GM18505 (cell line): ENCODE measurements around the gene SELENON.

Experiments used
- ATAC-seq: cut with Tn5 transposase; IDR thresholded peaks from one replicate; pipeline ENCODE4 v1.9.1; 2021; ENCODE audit not compliant: unreplicated experiment
- POLR2A ChIP-seq: IDR thresholded peaks from 4 replicates; pipeline ENCODE4 v1.6.1; 2011; ENCODE audit warnings: borderline replicate concordance; ENCODE audit not compliant: insufficient read depth, insufficient read length; ENCODE audit errors: extremely low read depth

Gene SELENON

DNA sequence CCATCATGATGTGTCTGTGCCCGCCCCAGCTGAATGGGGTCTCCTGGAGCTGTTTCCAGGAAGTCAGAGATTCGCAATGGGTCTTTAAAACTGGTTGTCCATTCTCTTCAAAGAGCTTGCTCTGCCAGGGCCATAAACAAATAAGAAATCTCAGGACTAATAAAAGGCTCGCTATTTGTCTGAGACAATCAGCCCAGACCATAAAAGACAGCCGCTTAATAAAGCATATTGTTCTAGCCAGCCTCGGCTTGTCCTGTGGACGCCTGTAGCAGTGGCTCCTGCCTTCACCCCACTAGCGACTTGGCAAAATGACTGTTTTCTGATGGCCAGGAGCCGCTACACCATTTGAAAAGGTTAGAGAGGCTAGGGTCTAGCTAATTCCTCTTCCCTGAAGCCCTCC is 20.6 kb upstream of the SELENON start:
- no peak for ATAC-seq
- no peak for TF ChIP-seq POLR2A

DNA sequence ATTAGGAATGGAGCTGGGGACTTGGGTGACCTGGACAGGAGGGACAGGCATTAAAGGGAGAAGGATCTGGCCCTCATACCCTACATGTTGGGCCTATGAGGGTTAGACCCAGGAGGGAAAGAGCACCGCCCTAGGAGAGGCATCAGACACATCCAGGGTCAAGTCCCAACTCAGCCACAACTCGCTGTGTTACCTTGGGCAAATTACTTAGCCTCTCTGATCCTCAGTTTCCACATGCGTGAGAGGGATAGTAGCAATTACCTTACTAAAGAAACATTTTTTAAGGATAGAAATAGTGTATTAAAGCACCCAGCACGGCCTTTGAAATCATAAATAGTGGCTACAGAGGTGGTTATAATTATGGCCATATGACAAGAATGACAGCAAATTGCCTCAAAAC is 20.1 kb upstream of the SELENON start:
- no peak for ATAC-seq
- no peak for TF ChIP-seq POLR2A

DNA sequence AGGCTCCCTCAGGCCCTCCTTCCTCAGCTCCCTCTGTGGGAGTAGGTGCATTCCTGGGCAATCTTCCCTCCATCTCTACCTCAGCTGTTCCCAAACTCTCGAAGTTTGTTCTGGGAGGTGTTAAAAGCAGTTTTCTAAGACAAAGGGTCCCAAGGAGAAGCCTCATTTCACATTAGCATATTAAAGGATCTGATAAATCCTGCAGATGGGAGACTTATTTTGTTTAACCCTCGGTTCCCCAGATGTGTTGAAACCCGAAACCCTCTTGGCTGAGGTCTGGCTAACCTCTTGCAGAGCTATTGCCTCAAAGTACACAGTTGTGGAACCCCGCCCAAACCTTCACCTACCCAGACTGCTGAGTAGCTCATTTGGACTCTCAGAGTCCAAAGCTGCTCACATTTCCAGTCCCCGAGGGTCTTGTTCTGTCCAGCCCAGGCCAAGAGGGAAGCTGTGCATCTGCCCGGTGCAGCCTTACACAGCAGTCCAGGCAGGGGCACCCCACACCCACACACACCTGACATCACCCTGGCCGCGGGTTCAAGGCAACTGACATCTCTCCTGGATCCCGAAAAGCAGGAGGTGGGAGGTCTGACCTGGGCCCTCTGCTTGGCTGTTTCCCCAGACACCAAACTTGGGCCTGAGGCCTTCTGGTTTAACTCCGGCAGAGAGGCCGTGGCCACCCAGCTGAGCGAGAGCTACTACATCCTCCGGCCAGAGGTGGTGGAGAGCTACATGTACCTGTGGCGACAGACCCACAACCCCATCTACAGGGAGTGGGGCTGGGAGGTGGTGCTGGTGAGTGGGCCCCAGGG is 19.5 kb upstream of the SELENON start:
- no peak for ATAC-seq
- TF ChIP-seq POLR2A = no peak

GRCh38 chr1:25781130-25781433 is 18.9 kb upstream of the SELENON start:
- ATAC-seq = no peak
- TF ChIP-seq POLR2A = no peak

DNA sequence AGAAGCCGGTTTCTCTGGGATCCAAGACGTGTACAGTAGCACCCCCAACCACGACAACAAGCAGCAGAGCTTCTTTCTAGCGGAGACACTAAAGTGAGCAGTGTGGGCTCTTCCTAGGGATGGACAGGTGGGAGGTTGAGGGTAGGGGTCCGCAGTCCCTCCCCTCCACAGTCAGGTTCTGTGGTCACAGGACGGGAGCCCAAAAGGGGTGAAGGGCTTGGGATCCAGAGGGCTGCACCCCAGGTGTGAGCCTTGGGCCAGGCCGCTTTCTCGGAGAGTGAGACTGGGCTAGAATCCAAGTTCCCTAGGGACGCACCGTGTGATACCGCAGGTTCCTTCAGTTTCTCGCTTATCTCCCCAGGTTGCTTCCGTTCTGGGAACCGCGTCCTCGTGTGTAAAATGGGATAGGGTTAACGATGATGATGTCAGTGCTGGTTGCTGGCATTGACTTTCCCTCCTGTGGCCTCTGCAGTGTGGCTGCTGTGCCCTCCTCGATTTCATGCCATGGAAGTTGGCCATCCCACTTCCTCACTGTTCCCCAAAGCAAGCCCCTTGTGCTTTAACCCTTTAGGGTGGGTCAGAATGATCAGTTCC is 17.3 kb upstream of the SELENON start:
- no peak for ATAC-seq

GRCh38 chr1:25784575-25785051 is 15.4 kb upstream of the SELENON start:
- TF ChIP-seq POLR2A = no peak

More for the DNA sequence above, 17.3 kb upstream of the SELENON start:
- no peak for TF ChIP-seq POLR2A

DNA sequence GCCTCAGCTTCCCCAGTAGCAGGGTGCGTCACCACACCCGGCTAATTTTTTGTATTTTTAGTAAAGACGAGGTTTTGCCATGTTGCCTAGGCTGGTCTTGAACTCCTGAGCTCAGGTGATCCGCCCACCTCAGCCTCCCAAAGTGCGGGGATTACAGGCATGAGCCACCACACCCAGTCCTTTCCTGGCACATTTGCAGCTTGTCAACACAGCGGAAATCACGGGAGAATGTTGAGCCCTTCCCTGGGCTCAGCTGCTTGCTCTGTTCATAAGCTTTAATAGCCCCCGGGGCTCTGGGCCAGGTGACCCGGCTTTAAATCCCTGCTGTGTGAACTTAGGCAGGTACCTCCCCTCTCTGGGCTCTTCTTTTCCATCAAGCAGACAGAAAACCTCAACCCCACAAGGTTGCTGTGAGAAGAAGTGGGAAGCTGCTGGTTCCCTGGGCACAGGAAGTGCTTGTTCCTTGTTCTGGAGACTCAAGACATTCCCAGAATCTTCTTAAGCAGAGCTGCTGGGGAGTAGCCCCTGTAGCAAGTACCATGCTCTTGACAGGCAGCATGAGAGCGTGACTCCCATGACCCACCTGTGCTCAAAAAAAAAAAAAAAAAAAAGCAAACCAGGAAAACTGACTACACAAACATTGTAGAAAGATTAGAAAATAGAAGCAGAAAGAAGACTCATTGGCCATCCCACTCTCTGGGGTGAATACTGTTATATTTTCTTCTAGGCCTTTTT is 14.5 kb upstream of the SELENON start:
- TF ChIP-seq POLR2A = no peak
- ATAC-seq = no peak

More at GRCh38 chr1:25784575-25785051, 15.4 kb upstream of the SELENON start:
- ATAC-seq = no peak

DNA sequence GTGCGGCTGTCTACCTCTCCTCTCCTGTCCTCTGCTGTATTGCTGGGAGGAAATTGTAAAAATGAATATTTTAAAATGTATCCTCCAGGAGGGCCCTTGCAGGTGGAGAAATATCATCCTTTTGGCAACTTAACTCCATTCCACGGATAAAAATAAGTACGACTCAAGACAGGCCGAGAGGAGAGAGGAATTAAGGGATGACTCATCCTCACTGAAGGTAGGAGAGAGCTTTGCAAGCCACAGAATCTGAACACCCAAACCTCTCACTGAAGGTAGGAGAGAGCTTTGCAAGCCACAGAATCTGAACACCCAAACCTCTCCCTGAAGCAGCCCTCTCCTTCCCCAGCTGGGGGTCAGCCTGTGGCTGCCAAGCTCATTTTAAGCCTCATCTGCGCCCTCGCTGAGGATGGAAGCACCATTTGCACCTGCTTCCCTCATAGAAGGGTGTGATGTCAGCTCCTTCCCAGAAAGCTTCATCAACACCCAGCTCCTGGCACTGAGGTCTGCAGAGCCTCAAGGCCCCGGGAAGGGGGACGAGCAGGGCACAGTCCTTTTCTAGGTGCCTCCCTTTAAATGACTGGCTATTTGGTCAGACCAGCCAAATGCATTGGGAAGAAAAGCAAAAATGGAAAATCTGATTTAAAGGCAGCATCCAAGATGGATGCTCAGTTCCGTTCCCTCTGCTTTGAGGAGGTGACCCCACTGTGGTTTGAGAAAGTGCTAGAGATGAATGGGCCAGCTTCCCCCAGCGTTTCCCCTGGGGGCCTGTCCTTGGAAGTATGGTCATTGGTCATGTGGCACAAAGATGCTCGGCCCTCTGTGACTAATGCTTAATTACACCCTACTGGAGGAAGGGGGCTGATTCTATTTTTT is 12.9 kb upstream of the SELENON start:
- ATAC-seq = no peak

DNA sequence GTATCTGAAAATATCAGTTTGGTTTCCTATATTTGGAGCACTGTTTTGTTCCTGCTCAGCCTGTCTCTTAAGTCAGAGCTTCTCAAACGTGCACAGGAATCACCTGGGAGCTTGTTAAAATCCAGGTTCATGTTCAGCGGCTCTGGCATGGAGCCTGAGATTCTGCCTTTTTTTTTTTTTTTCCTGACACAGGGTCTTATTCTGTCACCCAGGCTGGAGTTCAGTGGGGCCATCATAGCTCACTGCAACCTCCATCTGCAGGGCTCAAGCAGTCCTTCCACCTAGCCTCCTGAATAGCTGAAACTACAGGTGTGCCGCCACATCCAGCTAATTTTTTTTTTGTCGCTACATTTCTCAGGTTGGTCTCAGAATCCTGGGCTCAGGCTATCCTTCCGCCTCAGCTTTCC is 12.2 kb upstream of the SELENON start:
- no peak for TF ChIP-seq POLR2A
- ATAC-seq = no peak

More for the DNA sequence above, 12.9 kb upstream of the SELENON start:
- TF ChIP-seq POLR2A = no peak

DNA sequence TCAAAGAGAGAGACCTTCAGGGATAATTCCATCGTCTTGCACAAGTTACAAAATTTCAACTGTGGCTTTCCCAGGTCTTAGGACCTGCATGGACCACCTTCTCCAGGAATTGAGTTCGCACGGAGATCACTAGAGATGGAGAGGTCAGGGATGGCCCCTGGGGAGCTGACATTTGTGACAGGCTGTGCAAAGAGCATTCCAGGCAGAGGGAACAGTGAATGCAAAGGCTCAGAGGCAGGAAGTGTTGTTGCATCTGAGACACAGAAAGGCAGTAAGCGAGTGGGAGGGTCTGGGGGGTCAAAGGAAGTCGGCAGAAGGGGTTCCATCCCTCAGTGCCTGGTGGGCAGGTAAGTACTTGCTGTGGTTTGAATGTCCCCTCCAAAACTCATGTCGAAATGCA is 9.5 kb upstream of the SELENON start:
- TF ChIP-seq POLR2A = no peak
- no peak for ATAC-seq

DNA sequence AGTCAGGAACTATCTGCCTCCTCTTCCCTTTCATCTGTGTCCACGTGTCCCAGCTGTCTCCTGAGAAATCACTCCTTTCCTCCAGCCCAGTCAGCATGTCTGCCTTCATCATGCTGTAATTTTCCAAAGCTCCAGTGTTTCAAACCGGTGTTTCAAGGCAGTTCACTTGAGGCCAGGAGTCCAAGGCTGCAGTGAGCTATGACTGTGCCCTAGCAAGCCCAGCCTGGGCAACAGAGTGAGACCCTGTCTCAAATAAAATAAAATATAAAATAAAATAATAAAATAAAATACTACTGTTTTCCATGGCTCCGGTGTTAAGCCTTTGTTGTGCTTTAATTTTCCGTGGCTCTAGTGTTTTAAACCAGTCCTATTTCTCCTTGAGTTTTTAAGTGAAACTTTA is 7.9 kb upstream of the SELENON start:
- ATAC-seq = no peak
- TF ChIP-seq POLR2A = no peak

DNA sequence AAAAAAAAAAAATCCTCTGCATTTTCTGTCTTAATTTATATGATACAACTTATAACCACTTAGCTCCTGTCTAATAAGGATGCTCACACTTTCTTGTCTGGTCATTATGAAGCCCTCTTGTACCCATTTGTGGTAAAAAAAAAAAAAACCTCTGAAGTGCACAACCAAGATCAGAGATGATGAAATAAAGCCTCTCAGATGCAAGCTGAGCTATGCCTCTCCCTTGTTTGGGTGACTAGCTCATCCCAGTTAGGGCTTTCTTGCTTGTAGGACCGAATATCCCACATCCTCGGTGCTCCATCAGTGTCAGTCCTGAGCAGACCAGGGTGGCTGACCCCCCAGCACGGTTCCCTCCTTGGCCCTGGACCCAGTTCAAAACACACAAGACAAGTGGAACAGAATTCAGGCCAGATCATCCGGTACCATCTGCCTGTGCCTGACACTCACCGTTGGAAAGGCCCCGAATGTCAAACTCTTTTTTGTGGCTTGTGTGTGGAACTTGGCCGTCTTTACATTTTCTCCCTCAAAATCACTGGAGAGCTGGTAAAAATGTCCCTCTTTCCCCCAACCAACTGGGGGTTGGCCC is 6.3 kb upstream of the SELENON start:
- no peak for ATAC-seq
- TF ChIP-seq POLR2A = no peak
